Lower leg skin (tissue), 3 donors: Measurements from ENCODE around the gene COL4A1.

Experiments used
- CTCF ChIP-seq, 3 donors: fragments of 450-650 bp; IDR thresholded peaks; one replicate each; pipeline ENCODE4 v1.5.1; 2016; ENCODE audit warnings: antibody characterized with exemption in 3 of 3, mild to moderate bottlenecking in 3 of 3, moderate library complexity in 2 of 3
- POLR2A ChIP-seq, 2 donors: fragments of 450-650 bp; IDR thresholded peaks; one replicate each; pipeline ENCODE4 v1.6.1; 2016 to 2017; ENCODE audit warnings: antibody characterized with exemption in 2 of 2, mild to moderate bottlenecking in 1 of 2, moderate library complexity in 1 of 2

GRCh38 chr13:110279684-110280083 is 27.3 kb downstream of the COL4A1 start:
- TF ChIP-seq POLR2A (IDR thresholded peaks at IDR 0.05), result no peak
- no peak for TF ChIP-seq CTCF (IDR thresholded peaks at IDR 0.05)
